Stomach (tissue), 4 donors: ENCODE data around the gene TMEM81.

Experiments
- POLR2A ChIP-seq, 4 donors: fragments of 450-650 bp; IDR thresholded peaks; one replicate each; pipeline ENCODE4 v1.6.1; 2016; ENCODE audit warnings: antibody characterized with exemption in 4 of 4, control low read depth in 2 of 4, mild to moderate bottlenecking in 1 of 4, moderate library complexity in 1 of 4
- POLR2AphosphoS5 ChIP-seq, 3 donors: sonication (generic); formaldehyde crosslinking; IDR thresholded peaks; one replicate each; pipeline ENCODE4 v1.6.1; 2016; ENCODE audit warnings: antibody characterized with exemption in 3 of 3
- TF ChIP-seq, protein P1 (sequence below), 7 experiments: fragments of 450-650 bp in 4 of 7; fragments of 200-600 bp in 3 of 7; sonication (generic) in 3 of 7; IDR thresholded peaks; one replicate each; pipeline ENCODE4 v1.5.1; 2016 to 2019; ENCODE audit warnings: antibody characterized with exemption in 7 of 7, control low read depth in 2 of 7, mild to moderate bottlenecking in 1 of 7

DNA sequence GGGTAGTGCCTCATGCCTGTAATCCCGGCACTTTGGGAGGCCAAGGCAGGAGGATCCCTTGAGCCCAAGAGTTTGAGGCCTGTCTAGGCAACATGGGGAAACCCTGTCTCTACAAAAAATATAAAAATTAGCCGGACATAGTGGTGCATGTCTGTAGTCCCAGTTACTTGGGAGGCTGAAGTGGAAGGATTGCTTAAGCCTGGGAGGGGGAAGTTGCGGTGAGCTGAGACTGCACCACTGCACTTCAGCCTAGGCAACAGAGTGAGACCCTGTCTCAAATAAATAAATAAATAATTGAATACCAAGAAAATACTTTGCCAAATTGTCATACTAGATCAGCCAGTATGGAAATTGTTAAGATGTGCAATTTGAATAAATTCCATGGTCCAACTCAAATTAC, 43.4 kb upstream of the TMEM81 start:
- TF ChIP-seq, protein P1, sequence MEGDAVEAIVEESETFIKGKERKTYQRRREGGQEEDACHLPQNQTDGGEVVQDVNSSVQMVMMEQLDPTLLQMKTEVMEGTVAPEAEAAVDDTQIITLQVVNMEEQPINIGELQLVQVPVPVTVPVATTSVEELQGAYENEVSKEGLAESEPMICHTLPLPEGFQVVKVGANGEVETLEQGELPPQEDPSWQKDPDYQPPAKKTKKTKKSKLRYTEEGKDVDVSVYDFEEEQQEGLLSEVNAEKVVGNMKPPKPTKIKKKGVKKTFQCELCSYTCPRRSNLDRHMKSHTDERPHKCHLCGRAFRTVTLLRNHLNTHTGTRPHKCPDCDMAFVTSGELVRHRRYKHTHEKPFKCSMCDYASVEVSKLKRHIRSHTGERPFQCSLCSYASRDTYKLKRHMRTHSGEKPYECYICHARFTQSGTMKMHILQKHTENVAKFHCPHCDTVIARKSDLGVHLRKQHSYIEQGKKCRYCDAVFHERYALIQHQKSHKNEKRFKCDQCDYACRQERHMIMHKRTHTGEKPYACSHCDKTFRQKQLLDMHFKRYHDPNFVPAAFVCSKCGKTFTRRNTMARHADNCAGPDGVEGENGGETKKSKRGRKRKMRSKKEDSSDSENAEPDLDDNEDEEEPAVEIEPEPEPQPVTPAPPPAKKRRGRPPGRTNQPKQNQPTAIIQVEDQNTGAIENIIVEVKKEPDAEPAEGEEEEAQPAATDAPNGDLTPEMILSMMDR (IDR thresholded peaks at IDR 0.05) = no peak
- no peak for TF ChIP-seq POLR2AphosphoS5 (IDR thresholded peaks at IDR 0.05)
- no peak for TF ChIP-seq POLR2A (IDR thresholded peaks at IDR 0.05)
